Measurements from ENCODE around the gene LTO1. TPM values are rescaled to one million over a fixed set of nuclear protein-coding genes. Genes with fewer than 3 reads are reported as not detected.

The LTO1 gene
- total and polyA plus RNA-seq, 2 of the 13 experiments (the other 11 are each of a cell fraction or from before 2014, with no cell fraction given): 11.8 to 15.0 TPM

DNA sequence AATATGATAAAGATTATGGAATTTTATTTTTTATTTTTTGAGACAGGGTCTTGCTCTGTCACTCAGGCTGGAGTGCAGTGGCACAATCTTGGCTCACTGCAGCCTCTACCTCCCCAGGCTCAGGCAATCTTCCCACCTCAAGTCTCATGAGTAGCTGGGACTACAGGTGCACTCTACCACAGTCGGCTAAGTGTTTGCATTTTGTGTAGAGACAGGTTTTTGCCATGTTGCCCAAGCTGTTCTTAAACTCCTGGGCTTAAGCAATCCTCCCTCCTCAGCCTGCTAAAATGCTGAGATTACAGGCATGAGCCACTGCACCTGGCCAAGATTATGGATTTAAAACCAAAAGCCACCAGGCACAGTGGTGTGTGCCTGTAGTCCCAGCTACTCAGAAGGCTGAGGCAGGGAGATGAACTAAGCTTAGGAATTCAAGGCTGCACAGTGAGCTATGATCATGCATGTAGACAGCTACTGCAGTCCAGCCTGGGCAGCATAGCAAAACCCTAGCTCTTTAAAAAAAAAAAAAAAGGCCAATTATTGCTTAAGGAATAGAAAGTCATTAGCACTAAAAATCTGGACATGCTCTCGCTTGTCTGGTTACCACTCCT lies 54.4 kb downstream of the LTO1 start (continued):
- TF ChIP-seq HDAC6 (IDR thresholded peaks at IDR 0.05; ENCODE audit: low read depth, low read length) (no peak), GZF1 (CRISPR knock-in tag; IDR thresholded peaks at IDR 0.05) (no peak), CENPT (CRISPR knock-in tag; IDR thresholded peaks at IDR 0.05; ENCODE audit: low read depth) (no peak)

- CTCF ChIA-PET (ENCODE audit: low intra/inter-chr PET ratio, low total read pairs): no interaction called here
- DNase-seq (ENCODE audit: low spot score) (peak; percentile 54), ATAC-seq (no peak), FAIRE-seq (no peak)
- H3K4me2 ChIP-seq (ENCODE audit: low read depth, low read length): 0 out of 2 replicates have a peak overlapping the region, but pooled peaks have one; percentile 12
- no TSS peak for BruUV-seq (replicated peaks)
- H3K79me2 ChIP-seq (ENCODE audit: insufficient read depth, low read length): no peaks in the 10 kb centered on the region
- H3K9ac ChIP-seq (ENCODE audit: insufficient read depth, low read depth, low read length): no peak overlapping the region
- H3K4me1 ChIP-seq (ENCODE audit: insufficient read depth, low read length): peaks cover 49% of the 10 kb centered on the region
- H3K27me3 ChIP-seq (ENCODE audit: control insufficient read depth in 1 of 2, insufficient read depth in 2 of 2, low read length in 2 of 2): no peaks in the 10 kb centered on the region
- H3K36me3 ChIP-seq (replicated peaks in 1 of 2; ENCODE audit: control insufficient read depth in 1 of 2, insufficient read depth in 2 of 2, low read length in 2 of 2): no peaks in the 10 kb centered on the region
- intact Hi-C loops (cut with micrococcal nuclease; ENCODE audit: unreplicated experiment) (no loop called here), in situ Hi-C loops (cut with HindIII; ENCODE audit: extremely low pct_ligation_motif_present, low pct_unique_long_range_greater_than_20kb) (no loop called here)
- no peaks in the 10 kb centered on the region for H3K9me3 ChIP-seq (ENCODE audit: low read length)
- no peak overlapping the region for H2AFZ ChIP-seq (ENCODE audit: low read length)
- 19% methylated on average over 4 of the region's 8 CpGs for WGBS (ENCODE audit: low lambda C conversion rate)
- no peaks in the 10 kb centered on the region for H4K20me1 ChIP-seq (ENCODE audit: insufficient read depth, low read length)
- no peak overlapping the region for H3K4me3 ChIP-seq (replicated peaks in 1 of 3; ENCODE audit: insufficient read depth in 1 of 3, low read depth in 2 of 3, low read length in 3 of 3)
- H3K27ac ChIP-seq (ENCODE audit: extremely low read length, insufficient read depth, low read length): no peak overlapping the region
- POLR2A ChIA-PET: no interaction called here
- TF ChIP-seq JUN (CRISPR knock-in tag; IDR thresholded peaks at IDR 0.05) (0 out of 2 replicates have a peak, but pooled peaks have one; percentile 33), SPEN (CRISPR knock-in tag; IDR thresholded peaks at IDR 0.05; ENCODE audit: low read depth) (no peak), HOMEZ (CRISPR knock-in tag; IDR thresholded peaks at IDR 0.05; ENCODE audit: low read depth) (0 out of 2 replicates have a peak, but pooled peaks have one; percentile 30), TEAD3 (CRISPR knock-in tag; optimal IDR thresholded peaks at IDR 0.05; ENCODE audit: borderline replicate concordance) (peak; percentile 70), RARA (CRISPR knock-in tag; IDR thresholded peaks at IDR 0.05) (0 out of 2 replicates have a peak, but pooled peaks have one; percentile 50)
- TF ChIP-seq, protein P1, sequence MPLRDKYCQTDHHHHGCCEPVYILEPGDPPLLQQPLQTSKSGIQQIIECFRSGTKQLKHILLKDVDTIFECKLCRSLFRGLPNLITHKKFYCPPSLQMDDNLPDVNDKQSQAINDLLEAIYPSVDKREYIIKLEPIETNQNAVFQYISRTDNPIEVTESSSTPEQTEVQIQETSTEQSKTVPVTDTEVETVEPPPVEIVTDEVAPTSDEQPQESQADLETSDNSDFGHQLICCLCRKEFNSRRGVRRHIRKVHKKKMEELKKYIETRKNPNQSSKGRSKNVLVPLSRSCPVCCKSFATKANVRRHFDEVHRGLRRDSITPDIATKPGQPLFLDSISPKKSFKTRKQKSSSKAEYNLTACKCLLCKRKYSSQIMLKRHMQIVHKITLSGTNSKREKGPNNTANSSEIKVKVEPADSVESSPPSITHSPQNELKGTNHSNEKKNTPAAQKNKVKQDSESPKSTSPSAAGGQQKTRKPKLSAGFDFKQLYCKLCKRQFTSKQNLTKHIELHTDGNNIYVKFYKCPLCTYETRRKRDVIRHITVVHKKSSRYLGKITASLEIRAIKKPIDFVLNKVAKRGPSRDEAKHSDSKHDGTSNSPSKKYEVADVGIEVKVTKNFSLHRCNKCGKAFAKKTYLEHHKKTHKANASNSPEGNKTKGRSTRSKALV (CRISPR knock-in tag; IDR thresholded peaks at IDR 0.05): no peak
Observed at GRCh38 chr11:69618237-69618636, 56.9 kb downstream of the LTO1 start.

All from HepG2 (cell line).